Transverse colon (tissue), 4 donors: ENCODE data around the gene ENTR1.

Experiments
- CTCF ChIP-seq, 5 experiments: fragments of 200-600 bp in 3 of 5; fragments of 450-650 bp in 2 of 5; sonication (generic) in 3 of 5; IDR thresholded peaks; 1 replicate in 2 of 5; 2 replicates in 3 of 5; pipeline ENCODE4 v1.5.1; 2016 to 2017; ENCODE audit warnings: antibody characterized with exemption in 5 of 5, inconsistent platforms in 3 of 5, mild to moderate bottlenecking in 2 of 5, moderate library complexity in 1 of 5
- POLR2A ChIP-seq: fragments of 450-650 bp; IDR thresholded peaks from one replicate; pipeline ENCODE4 v1.6.1; 2016; ENCODE audit warnings: antibody characterized with exemption, mild to moderate bottlenecking, moderate library complexity
- POLR2AphosphoS5 ChIP-seq, 3 donors: sonication (generic); formaldehyde crosslinking; IDR thresholded peaks; one replicate each; pipeline ENCODE4 v1.6.1; 2016; ENCODE audit warnings: antibody characterized with exemption in 3 of 3

GRCh38 chr9:136411378-136411777, 964 bp upstream of the ENTR1 start:
- TF ChIP-seq CTCF (IDR thresholded peaks at IDR 0.05) = no peak
- no peak for TF ChIP-seq POLR2A
- TF ChIP-seq POLR2AphosphoS5 (IDR thresholded peaks at IDR 0.05) = no peak
